Right ventricle myocardium superior (tissue), 1 donor: ENCODE data around the gene ALDH1A3. TPM values are rescaled to one million over a fixed set of nuclear protein-coding genes. Genes with fewer than 3 reads are reported as not detected.

Experiments used
- ATAC-seq: fragments of 200-7000 bp; cut with Tn5 transposase; one replicate; pipeline ENCODE4 v1.9.1; 2020; ENCODE audit warnings: mild to moderate bottlenecking; ENCODE audit not compliant: poor library complexity
- DNase-seq: peaks from one replicate; pipeline ENCODE4 v3.0.0-alpha.2; 2020
- intact Hi-C: fragments of 100-400 bp; cut with DNase I; formaldehyde crosslinking; loops from one replicate; pipeline ENCODE4 v1.11.2; 2022
- total RNA-seq: library from RNA; stranded (reverse); fragmentation: NEBNext Ultra II Directional; extraction: Animal tissue kit (Norgen Biotek cat#: 25700); gene quantifications from one replicate; pipeline ENCODE4 v1.2.1, GENCODE V29; 2021
- donor health status: DM: no; HTN: yes; CAD: no; lungs with severe emphysema.

The ALDH1A3 gene
- total RNA-seq, 1 donor from 2014 or later: 2.9 TPM

DNA sequence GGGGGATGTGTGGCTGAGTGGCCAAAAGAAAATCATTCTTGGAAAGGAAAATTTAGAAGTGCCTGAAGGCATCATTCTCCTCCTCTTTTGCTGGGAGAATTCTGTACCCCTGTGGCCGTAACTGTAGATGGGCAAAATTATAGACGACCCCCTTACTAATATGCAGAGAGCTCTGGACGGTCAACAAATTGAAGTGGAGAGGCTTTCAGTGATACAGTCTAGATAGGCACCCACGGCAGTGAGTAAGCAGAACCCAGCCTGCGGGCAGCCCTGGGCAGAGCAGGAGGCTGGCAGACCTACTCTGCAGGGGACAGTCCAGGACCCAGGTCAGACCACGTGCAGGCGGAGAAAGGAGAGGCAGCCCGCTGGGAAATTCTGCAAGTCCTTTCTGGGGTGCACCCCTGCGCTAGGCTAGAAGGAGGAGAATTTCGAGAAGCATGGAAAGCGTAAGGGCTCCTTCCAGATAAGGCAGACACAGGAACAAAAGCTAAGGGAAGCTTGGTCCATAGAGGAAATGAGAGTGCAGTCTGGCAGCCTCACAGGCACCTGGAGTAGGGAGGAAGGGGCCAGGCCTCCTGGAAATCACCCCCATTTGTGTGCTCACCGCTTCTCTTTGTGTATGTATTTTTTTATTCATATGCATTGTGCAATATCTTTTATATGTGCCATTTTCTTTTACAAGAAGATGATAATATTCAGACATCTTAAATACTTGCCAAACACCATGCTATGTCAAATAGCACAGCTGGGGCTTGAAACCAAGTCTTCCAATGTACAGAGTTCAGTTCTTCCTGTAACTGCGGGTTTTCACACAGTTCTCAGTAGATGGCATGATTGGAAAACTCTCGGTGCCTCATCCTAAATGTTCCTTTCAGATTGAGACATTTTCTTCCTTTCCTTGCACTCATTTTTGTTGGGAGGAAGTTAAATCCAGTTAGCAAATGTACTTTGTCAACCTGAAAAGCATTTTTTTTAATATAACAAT, 79.7 kb downstream of the ALDH1A3 start:
- no peak for DNase-seq
- intact Hi-C loops: no loop called here
- no peak for ATAC-seq

Other genes with a start within 250 kb of the ALDH1A3 start
- gene LRRK1, start 39.5 kb downstream of the ALDH1A3 start, total RNA-seq: 3.0 TPM